ENCODE results near the gene ANO6. TPM values are rescaled to one million over a fixed set of nuclear protein-coding genes. Genes with fewer than 3 reads are reported as not detected.
A peak's percentile ranks its signal among the peaks of the same experiment; 100 is the strongest.

Gene ANO6
- total and polyA plus RNA-seq, 2 of the 4 experiments (the other 2 are of a cell fraction), result 21.6 to 41.0 TPM

- ChIA-PET POLR2A (ENCODE audit: unreplicated experiment) (no interaction called here), CTCF (interaction anchor here (1.1 to 1.6 kb wide), 2 partner anchors 9 to 18 kb away, joined by 3 to 4 read pairs; no protein-coding TSS in a partner anchor)
- H2BK120ac ChIP-seq (ENCODE audit: low read depth, low read length), result peak overlapping the region; percentile 70
- peak overlapping the region; percentile 97 for H3K56ac ChIP-seq (ENCODE audit: extremely low read depth, insufficient read depth, low read length)
- in situ Hi-C loops (cut with MboI; ENCODE audit: low sequenced_read_pairs), result no loop called here
- peak overlapping the region; percentile 50; the same call in 1 of the 2 replicates for H3K18ac ChIP-seq (ENCODE audit: low read depth, low read length)
- H3K9me1 ChIP-seq (ENCODE audit: insufficient read depth, low read length), result no peaks in the 10 kb centered on the region
- H4K5ac ChIP-seq (ENCODE audit: low read depth, low read length), result peak overlapping the region; percentile 45; the same call in 1 of the 2 replicates
- H3K79me1 ChIP-seq (ENCODE audit: low read depth in 1 of 2, low read length in 2 of 2), result peaks cover 4 to 13% of the 10 kb centered on the region in 2 experiments; a peak in 2 of 4 replicates
- H3K4ac ChIP-seq (ENCODE audit: low read depth, low read length), result peak overlapping the region; percentile 84; the same call in 1 of the 2 replicates
- H3K27ac ChIP-seq (ENCODE audit: insufficient read depth, low read length), result peak overlapping the region; percentile 77
- dilution Hi-C loops (cut with HindIII; ENCODE audit: low sequenced_read_pairs, unreplicated experiment), result no loop called here
- peak overlapping the region; percentile 51; the same call in 2 of the 3 replicates for H2BK15ac ChIP-seq (ENCODE audit: low read depth, low read length)
- H3K4me1 ChIP-seq (ENCODE audit: control insufficient read depth, insufficient read depth, low read length), result peaks cover 4% of the 10 kb centered on the region; the same call in 1 of the 2 replicates
- H3K14ac ChIP-seq (replicated peaks; ENCODE audit: low read depth, low read length), result peak overlapping the region; percentile 66; the same call in 1 of the 2 replicates
- intact Hi-C loops (cut with micrococcal nuclease), result loop anchor here (1.0 kb wide), 2 partner anchors 45 to 173 kb away; no protein-coding TSS in a partner anchor
- peak overlapping the region; percentile 66 for H2BK5ac ChIP-seq (ENCODE audit: low read depth, low read length, poor library complexity, severe bottlenecking)
- peak overlapping the region; percentile 72 for H3K4me2 ChIP-seq (ENCODE audit: low read depth, low read length)
- 0 out of 2 replicates have a peak, but pooled peaks cover 11% of the 10 kb centered on the region for H4K20me1 ChIP-seq (ENCODE audit: insufficient read depth, low read length)
- no peak overlapping the region for H2AK5ac ChIP-seq (ENCODE audit: low read depth, low read length)
- H2AFZ ChIP-seq (replicated peaks; ENCODE audit: low read length, poor library complexity), result peak overlapping the region; percentile 88
- H3K9me3 ChIP-seq (ENCODE audit: control insufficient read depth, insufficient read depth, low read length), result no peaks in the 10 kb centered on the region
- no TSS peak for BruUV-seq (replicated peaks)
- H3K36me3 ChIP-seq (ENCODE audit: control insufficient read depth, insufficient read depth, low read length), result no peaks in the 10 kb centered on the region
- H2BK20ac ChIP-seq (ENCODE audit: low read depth, low read length), result no peak overlapping the region
- H3K23ac ChIP-seq (ENCODE audit: low read depth, low read length), result peak overlapping the region; percentile 93; the same call in 1 of the 2 replicates
- H4K91ac ChIP-seq (ENCODE audit: insufficient read depth, low read depth, low read length), result peak overlapping the region; percentile 61; the same call in 1 of the 2 replicates
- no peaks in the 10 kb centered on the region for H3K27me3 ChIP-seq (ENCODE audit: control insufficient read depth, insufficient read depth, low read length)
- peak overlapping the region; percentile 69 for H3K9ac ChIP-seq (ENCODE audit: low read depth, low read length)
- 0% methylated on average over 5 of the region's 11 CpGs; no CpG with 5 or more reads in 1 of the 2 experiments for WGBS, 2 experiments (ENCODE audit: extremely low coverage in 2 of 2, insufficient read length in 1 of 2)
- H3K4me3 ChIP-seq (ENCODE audit: insufficient read depth, low read depth, low read length), result peak overlapping the region; percentile 60
- TF ChIP-seq MXI1 (IDR thresholded peaks at IDR 0.05; ENCODE audit: borderline replicate concordance, low read depth, low read length) (no peak), RAD21 (IDR thresholded peaks at IDR 0.05; ENCODE audit: low read length) (peak; percentile 25; the same call in 1 of the 2 replicates)
- H4K8ac ChIP-seq (ENCODE audit: low read depth in 2 of 2, low read length in 2 of 2), result peak overlapping the region; percentile 61 to 75
- no peak overlapping the region for H2AK9ac ChIP-seq (replicated peaks; ENCODE audit: low read depth, low read length, poor library complexity)
- DNase-seq (peak; percentile 38), ATAC-seq (ENCODE audit: low read depth) (no peak)
Measured at GRCh38 chr12:45214749-45215418, 1.0 kb upstream of the ANO6 start.

Data from IMR-90 (cell line).